Left colon (tissue), 2 donors: Measurements from ENCODE around the gene PTPRH. TPM values are rescaled to one million over a fixed set of nuclear protein-coding genes. Genes with fewer than 3 reads are reported as not detected.
"Not testable (repeated sequence)": the region's sequence is repeated elsewhere in the genome, so short reads cannot be mapped to it uniquely, and the experiment has no call there.

ENCODE experiments used
- ATAC-seq: fragments of 200-7000 bp; cut with Tn5 transposase; one replicate; pipeline ENCODE4 v1.9.1; 2020; ENCODE audit warnings: mild to moderate bottlenecking, moderate library complexity
- DNase-seq, 2 donors: peaks; one replicate each; pipeline ENCODE4 v3.0.0-alpha.2; 2020
- intact Hi-C, 2 donors: fragments of 100-400 bp; cut with DNase I in 1 of 2; cut with micrococcal nuclease in 1 of 2; formaldehyde crosslinking; loops; one replicate each; pipeline versions ENCODE4 v1.11.2 to v1.14.0; 2022; cut with DNase I, micrococcal nuclease
- total RNA-seq, 2 donors: library from RNA; stranded (reverse); fragmentation: NEBNext Ultra II Directional; extraction: Animal tissue kit (Norgen Biotek cat#: 25700); gene quantifications; one replicate each; pipeline ENCODE4 v1.2.1, GENCODE V29; 2021
- donor health status: DM: no; HTN: no; CAD: no.
- donor health status: DM: yes; HTN: yes; CAD: no.

The PTPRH gene
- total RNA-seq, 2 donors from 2014 or later: 95.7 to 104 TPM

DNA sequence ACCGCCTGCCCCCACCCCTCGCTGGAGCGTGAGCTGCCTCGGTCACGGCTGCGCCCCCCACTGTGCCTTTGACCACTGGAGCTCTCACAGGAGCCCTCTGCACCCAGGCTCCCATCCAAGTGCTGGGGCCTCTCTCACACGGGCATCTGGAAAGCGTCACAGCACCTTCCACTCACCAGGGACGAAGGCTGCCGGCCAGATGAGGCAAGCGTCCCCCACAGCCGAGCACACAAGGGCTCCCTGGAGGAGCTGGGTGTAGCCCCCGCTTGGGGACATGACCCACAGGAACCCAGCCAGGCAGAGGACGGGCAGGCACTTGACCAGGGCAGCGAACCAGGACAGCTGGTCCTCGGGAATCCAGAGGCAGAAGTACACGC, 18.7 kb upstream of the PTPRH start:
- intact Hi-C loops: no loop called here
- no peak for DNase-seq
- no peak for ATAC-seq

DNA sequence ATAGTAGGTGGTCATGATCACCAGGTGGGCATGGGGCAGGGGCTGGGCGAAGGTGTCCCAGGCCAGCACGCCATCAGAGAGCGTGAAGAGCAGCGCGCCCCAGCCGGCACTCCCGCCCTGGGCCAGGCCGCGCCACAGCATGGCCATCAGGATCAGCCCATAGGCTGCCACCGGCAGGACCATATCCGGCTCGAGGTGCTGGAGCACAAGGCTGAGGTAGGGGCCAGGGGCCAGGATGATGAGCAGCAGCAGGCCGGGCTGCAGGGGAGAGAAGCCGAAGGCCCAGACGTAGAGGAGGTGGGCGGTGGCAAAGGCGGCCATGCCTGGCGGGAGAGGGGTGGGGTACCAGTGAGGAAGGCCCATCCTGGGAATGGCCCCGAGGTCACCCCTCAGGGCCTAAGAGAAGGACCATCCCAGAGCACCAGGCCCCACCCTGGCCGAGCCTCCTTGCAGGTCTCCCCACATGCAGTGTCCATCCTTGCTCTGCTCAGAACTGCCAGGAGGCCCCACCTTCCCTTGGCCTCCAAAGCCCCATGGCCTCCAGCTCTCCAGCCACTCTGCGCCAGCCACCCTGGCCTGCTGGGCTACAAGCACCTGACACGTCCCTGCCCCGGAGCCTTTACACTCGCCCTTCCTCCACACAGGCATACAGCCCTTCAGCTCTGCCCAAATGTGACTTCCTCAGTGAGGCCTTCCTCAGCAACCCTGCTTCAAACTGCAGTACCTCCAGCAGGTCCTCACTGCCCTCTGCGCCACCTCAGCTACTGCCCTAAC, 18.1 kb upstream of the PTPRH start:
- intact Hi-C loops: no loop called here
- no peak for ATAC-seq
- no peak for DNase-seq

DNA sequence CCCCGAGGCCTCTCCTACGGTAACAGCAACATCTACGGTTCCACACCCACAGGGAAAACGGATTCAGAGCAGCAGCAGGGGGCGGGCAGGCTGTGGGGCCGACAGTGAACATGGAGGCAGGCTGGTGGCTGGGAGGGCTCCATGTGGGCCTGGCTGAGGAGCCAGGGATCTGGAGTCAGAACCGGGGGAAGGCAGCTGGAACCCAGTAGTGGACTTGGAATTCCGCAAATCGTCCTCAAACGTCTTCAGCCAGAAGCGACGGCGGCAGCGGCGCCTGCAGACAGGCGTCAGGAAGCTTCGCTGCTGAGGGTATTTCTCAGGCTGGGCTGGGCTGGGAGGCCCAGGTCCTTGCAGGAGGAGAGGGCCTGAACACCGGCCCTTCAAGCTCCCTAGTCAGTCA, 17.5 kb upstream of the PTPRH start:
- DNase-seq (no peak), ATAC-seq (no peak)
- intact Hi-C loops: no loop called here

DNA sequence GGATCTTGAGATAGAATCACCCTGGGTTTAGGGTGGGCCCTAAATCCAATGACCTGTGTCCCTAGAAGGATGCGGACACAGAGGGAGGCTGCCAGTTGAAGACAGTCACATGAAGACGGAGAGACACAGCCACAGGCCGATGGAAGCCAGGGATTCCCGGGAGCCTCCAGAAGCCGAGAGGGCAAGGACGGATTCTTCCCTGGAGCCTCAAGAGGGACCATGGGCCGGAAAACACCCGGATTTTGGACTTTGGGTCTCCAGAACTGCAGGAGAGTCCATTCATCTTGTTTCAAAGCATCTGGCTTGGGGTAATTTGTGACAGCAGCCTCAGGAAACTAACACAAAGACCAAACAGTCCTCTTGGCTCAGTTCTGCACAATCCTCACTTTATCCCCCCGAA, 17.0 kb upstream of the PTPRH start:
- DNase-seq (no peak), ATAC-seq (no peak)
- intact Hi-C loops: no loop called here

DNA sequence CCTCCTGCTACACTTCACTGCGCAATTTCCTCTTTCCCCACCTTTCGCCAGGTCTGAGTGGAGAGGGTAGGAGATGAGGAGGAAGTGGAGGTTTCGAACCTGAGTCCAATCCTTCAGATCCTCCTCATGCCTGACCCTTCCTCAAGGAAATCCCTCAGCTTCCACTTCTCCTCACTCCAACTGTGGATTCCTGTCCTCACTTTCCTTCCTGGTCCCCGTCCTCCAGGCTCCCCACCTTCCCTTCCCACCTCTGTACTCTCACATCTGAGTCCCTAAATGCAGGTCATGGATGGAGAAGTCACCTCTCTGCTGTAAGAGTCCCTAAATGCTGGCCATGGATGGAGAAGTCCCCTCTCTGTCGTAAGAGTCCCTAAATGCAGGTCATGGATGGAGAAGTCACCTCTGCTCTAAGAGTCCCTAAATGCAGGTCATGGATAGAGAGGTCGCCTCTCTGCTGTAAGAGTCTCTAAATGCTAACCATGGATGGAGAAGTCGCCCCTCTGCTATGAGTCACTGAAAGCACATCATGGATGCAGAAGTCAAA, 16.2 kb upstream of the PTPRH start:
- DNase-seq (no peak), ATAC-seq (no peak)
- intact Hi-C loops: no loop called here

DNA sequence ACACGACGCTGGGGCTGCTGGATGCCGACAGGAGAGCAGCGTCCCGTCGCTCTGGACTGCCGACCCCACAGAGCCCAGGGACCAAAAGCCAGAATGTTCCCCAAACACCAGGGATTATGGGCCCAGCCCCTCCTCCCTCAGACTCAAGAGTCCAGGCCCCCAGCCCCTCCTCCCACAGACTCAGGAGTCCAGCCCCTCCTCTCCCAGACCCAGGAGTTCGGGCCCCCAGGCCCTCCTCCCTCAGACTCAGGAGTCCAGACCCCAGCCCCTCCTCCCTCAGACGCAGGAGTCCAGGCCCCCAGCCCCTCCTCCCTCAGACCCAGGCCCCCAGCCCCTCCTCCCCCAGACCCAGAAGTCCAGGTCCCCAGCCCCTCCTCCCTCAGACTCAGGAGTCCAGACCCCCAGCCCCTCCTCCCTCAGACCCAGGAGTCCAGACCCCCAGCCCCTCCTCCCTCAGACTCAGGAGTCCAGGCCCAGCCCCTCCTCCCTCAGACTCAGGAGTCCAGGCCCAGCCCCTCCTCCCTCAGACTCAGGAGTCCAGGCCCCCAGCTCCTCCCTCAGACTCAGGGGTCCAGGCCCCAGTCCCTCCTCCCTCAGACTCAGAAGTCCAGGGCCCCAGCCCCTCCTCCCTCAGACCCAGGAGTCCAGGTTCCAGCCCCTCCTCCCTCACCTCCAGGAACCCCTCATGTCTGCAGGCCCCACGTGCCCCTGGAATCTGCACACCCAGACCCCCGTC, 15.5 kb upstream of the PTPRH start:
- ATAC-seq, intact Hi-C loops, DNase-seq: not testable (repeated sequence)

DNA sequence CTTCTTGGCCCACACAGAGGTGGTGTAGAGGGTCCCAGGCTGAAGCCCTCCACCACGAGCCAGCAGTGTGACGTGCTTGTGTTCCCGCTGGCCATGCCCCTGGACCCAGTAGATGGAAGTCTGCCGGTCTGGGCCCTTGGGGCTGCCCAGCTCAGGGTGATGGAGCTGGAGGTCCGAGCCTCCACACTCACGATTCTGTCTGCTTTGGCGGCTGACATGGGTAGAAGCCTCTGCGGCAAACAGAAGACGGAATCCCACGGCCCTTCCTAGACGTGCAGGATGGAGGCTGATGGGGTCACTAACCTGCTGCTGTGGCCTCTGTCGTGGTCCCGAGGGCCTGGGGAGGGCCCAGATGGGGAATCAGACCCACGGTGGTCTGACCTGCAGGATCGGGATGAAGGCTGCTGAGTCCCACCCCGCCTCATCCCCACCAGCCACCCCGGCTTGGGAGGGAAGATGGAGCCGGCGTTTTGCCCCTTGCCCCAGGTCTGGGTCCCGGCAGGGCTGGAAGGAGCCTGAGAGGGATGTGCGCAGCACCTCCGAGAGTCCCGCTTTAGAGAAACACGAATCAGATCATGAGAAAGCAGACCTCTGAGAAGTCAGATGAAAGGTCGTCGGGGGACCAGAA, 14.9 kb upstream of the PTPRH start:
- intact Hi-C loops: no loop called here
- no peak for DNase-seq
- no peak for ATAC-seq

DNA sequence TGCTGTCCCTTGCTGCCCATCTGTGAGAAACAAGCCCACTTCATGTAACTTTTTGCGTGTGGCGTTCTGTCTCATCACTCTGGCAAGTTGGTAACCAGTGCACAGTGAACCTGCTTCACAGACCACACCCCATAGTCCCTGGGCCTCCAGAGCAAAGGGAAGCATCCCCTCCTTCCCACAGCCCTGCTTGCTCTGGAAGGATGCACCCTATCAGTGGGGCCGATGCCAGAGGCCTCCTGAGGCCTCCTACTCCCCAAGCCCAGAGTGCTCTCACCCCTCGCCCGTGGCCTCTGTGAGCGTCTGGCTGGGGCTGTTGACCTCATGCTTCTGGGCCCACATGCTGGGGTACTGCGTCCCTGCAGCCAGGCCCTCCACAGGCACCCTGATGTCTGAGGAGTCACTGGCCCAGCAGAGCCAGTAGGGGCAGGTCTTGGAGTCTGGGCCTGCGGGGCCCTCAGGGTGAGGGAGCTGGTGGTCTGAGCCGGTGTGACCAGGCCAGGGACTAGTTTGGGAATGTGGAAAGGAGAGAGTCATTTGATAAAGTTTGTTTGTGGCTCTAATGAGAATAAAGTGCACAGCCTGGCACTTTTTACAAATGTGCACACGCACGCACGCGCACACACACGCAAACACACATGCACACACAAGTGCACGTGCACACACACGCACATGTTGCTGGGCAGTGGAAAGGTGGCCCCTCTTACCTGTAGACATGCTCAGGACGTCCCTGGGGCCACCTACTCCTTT, 14.2 kb upstream of the PTPRH start:
- ATAC-seq (peak; percentile 14), DNase-seq (no peak)
- intact Hi-C loops: no loop called here

DNA sequence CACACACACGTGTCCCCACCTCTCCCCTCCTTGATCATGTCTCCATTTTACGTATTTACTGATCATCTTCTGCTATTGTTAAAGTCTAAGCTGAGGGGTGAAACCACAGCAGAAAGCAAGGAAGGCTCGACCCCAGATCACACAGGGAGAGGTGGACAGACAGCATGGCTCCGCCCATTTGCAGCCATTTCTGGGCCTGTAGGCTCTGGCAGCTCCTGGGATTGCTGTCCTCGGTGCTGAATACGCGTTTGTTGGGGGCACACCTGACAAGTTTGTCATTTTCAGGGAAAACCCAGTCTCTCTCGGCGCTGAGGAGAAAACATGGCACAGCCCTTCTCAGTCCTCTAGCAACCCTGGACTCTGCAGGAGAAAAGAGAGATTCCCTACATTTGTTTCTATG, 11.2 kb upstream of the PTPRH start:
- no peak for DNase-seq

DNA sequence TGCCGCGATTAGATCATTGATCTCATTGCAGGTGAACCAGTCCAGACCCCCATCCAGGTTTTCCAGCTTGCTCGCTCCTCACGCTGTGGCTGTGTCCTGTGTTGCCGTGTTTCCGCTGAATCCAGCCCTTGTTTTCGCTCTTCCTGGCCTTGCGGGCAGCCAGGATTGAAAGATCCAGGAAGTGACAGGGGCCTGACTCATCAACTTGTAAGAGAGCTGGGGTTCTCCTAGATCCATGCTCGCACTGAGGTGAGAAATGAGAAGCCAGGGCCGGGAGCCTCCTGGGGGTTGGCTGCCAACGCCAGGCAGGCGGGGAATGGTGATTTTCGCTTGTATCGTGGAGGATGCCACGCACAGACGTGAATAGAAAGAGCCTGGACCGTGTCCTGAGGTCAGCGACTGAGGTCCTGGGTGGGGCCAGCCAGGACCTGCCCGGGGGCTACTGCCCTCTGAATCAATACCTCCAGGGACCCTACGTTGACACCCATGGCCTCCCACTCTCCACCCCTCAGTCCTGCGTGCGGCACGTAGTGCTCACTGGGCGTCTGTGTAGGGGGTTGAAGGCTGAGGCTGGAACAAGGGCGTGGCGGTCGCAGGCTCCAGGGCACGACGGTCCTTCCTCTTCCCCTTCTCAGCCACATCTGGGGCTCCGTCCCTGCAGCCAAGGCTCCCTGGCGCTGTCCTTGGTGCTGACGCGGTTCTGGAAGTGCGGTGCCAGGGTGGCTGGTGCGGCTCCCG, 7.3 kb upstream of the PTPRH start:
- ATAC-seq: peak; percentile 90

More for the DNA sequence above, 11.2 kb upstream of the PTPRH start:
- no peak for ATAC-seq
- intact Hi-C loops: no loop called here

DNA sequence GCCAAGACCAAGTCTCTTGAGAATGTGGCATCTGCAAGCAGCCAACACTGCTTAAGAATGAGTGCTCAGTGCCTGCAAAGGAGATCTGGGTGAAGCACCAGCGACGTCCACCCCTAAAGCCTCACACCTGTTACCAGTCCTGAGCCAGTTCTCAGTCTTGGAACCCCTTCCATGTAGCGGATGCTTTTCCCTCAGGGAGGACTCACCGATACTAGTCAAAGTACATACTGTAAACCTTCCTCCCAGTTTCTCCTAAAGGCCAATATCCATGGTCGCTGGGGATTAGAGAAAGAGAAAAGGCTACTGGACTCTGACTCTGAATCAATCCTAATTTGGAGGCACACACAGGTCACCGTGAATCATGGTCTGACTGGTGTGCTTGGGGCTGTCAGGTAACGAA, 4.2 kb upstream of the PTPRH start:
- intact Hi-C loops: no loop called here
- ATAC-seq (no peak), DNase-seq (no peak)

More for the DNA sequence above, 7.3 kb upstream of the PTPRH start:
- intact Hi-C loops: no loop called here
- peak; percentile 86 to 89 for DNase-seq

DNA sequence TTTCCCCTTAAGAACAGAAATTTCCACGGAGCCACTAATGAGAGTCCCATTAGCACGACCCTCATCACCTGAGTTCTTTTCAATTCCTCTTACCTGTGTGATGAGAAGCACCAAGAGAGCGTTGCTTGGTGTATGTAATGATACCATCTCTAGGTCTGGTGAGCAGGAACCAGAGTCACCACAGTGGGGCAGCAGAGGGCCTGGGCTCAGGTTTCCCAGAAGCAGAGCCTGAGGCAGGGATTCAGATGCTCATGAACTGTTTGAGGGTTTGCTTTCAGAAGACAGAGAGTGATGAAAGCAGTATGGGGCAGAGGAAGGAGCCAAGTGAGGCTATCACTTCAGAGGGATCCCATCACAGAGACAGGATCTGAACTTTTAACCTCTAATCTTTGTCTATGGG, 3.1 kb upstream of the PTPRH start:
- ATAC-seq (peak; percentile 27), DNase-seq (peak in 1 of 2 donors; percentile 80)
- intact Hi-C loops: no loop called here

DNA sequence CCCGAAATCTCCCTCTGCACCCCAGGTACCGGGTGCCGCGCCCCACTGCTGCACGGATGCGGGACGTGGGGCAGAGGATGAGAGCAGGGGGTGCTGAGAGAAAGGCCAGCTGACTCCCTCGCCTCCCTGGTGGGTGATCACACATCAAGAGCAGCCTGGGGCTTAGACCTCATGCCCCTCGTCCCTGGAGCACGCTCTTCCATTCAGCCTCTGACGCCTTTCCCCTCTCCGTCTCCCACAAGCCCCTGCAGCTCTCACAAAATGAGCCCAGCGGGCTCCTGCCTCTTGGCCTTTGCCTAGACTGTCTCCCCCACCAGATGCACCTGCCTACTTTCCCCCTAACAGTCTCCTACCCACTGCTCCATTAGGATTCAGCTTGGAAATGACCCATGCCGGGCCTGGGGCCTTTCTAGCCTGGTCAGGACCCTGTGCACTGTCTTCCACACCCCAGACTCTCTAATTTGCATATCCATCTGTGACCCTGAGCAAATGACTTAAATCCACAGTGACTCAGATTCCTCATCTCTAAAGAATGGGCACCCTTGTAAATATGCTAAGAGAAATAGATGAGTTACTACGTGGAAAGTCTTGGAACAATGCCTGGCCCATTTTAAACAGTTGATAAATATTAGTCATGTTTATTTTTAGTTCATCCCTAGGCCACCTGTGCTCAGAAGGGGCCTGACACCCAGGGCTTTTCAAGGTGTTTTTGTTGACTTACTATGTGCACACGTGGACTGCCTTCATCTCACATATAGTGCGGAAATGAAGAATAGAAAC, 582 bp upstream of the PTPRH start:
- ATAC-seq (peak; percentile 2), DNase-seq (no peak)
- intact Hi-C loops: no loop called here

DNA sequence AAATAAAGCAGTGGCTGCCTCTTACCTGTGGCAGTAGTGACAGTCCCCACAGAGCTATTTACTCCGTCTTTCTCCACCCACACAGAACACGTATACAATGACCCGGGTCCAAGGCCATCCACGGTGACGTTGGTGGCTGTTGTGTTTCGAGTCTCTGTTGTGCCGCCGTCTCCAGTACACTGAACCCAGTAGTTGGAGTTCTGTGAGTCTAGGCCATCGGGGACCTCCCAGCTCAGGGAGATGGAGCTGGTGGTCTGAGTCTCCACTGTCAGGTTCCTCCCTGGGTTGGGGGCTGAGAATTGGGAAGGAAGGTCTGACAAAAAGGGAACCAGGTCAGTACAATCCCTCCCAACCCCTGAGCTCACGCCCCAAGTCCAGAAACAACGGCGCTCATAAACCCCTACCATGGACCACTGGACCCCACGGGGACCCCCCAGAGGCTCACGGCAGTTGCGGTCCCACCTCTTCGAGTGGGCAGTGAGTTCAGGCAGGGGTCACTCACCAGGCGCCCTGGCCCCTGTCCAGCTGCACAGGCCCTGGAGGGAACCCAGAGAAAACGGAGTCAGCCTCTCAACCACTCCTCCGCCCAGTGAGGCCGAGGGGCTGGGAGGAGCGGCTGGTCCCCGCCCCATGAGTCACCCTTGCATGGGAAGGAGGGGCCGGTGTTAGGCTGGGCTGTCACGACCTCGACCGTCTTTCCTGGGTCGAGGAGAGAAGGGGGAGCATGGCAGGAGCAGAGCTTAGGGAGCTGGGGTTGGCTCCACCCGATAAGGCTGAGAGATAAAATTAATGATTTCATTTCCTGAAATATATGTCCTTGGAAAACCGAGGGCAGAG, 2.4 kb downstream of the PTPRH start:
- ATAC-seq (peak; percentile 83), DNase-seq (peak; percentile 87 to 93)
- intact Hi-C loops: no loop called here

DNA sequence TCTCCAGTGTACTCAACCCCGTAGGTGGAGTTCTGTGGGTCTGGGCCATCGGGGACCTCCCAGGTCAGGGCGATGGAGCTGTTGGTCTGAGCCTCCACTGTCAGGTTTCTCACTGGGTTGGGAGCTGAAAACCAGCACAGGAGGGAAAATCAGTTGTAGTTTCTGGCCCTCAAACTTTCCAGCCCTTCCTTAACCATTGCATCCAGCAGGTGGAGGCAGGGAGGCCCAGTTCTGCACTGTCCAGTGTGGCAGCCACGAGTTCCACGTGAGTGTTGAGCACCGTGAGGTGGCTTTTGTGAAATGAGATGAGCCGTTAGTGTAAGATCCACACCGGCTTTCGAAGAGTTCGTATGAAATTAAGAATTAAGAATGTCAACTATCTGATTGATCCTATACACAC, 7.1 kb downstream of the PTPRH start:
- DNase-seq, ATAC-seq, intact Hi-C loops: not testable (repeated sequence)

DNA sequence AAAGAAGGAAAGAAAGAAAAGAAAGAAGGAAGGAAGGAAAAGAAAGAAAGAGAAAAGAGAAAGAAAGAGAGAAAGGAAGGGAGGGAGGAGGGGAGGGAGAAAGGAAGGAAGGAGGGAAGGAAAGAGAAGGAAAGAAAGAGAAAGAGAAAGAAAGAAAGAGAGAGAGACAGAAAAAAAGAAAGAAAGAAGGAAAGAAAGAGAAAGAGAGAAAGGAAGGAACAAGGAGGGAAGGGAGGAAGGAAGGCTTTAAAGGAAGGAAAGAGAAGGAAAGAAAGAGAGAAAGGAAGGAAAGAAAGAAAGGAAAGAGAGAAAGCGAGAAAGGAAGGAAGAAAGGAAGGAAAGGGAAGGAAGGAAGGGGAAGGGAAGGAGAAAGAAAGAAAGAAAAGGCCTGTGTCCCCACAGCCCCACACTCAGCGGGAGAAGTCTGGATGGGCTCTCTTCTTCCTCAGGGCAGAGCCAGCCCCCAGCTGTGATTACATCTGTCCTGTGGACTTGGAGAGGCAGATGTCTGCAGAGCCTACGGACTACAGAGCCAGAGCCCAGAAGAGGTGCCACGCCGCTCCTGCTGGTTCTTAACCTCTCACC, 9.6 kb downstream of the PTPRH start:
- intact Hi-C loops: no loop called here
- DNase-seq (no peak), ATAC-seq (no peak)
